ENCODE measurements around the gene PHACTR3. TPM values are rescaled to one million over a fixed set of nuclear protein-coding genes. Genes with fewer than 3 reads are reported as not detected.

The PHACTR3 gene
- total RNA-seq, 2 experiments from 2014 or later = not detected

GRCh38 chr20:59782986-59783640 is 178.8 kb downstream of the PHACTR3 start:
- ChIA-PET CTCF (interaction anchor here (0.8 kb wide), 1 partner anchor 51 kb away, joined by 3 read pairs; no protein-coding TSS in a partner anchor), POLR2A (no interaction called here)

DNA sequence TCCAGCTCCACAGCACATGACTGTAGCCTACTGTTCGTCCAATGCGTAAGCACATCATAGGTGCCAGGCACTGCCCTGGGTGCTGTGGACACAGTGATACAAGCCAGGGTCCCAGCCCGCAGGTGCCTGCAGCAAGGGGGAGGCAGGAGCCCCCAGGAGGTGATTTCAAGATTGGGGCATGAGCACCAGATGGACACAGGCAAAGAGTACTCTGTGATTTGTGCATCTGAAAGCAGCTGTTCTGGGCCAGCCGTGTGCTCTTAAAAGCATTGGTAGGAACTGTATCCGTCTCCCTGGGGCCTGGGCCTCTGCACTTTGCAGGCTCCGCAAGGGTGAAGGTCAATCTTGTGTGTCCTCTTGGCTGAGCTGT is 179.3 kb downstream of the PHACTR3 start:
- POLR2A ChIA-PET = no interaction called here
- CTCF ChIA-PET = interaction anchor here (0.8 kb wide), 1 partner anchor 51 kb away, joined by 3 read pairs; no protein-coding TSS in a partner anchor

- CTCF ChIA-PET = no interaction called here
- POLR2A ChIA-PET = no interaction called here
Observed at GRCh38 chr20:59784365-59784764, 180.0 kb downstream of the PHACTR3 start.

GRCh38 chr20:59784791-59785668 is 180.7 kb downstream of the PHACTR3 start:
- ChIA-PET POLR2A (no interaction called here), CTCF (no interaction called here)

- ChIA-PET POLR2A (no interaction called here), CTCF (no interaction called here)
Observed at GRCh38 chr20:59785669-59785959, 181.3 kb downstream of the PHACTR3 start.

DNA sequence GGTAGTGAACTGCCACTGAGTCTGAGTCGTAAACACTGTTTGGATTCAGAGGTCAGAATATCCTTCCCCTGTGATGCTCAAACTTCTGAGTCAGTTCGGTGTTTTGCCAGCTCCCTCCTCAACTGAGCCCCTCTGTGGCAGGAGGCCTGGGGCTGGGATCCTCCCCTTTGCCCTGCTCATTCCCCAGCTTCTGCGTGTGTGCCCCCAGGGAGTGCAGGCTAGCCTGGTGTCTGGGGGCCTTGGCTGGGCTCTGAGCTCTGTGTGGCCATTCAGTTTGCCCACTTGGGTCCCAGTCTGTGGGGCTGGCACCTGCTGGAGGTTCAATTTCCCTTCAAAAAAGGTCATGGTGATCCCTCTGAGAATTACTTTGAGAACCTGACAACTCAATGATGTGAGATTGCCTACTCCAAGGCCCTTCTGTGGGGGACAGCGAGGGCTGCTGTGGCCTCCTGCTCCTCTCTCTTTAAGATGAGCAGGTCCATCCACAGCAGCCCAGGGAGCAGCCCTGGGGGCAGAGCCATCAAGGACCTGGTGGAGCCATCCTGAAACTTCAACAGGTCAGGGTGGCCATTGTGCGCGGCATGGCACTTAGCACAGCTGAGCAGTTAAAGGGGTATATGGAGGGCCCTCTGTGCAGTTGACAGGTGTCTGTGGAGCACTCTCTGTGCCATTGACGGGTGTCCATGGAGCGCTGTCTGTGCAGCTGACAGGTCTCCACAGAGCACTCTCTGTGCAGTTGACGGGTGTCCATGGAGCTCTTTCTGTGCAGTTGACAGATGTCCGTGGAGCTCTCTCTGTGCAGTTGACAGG is 181.9 kb downstream of the PHACTR3 start:
- POLR2A ChIA-PET = no interaction called here

DNA sequence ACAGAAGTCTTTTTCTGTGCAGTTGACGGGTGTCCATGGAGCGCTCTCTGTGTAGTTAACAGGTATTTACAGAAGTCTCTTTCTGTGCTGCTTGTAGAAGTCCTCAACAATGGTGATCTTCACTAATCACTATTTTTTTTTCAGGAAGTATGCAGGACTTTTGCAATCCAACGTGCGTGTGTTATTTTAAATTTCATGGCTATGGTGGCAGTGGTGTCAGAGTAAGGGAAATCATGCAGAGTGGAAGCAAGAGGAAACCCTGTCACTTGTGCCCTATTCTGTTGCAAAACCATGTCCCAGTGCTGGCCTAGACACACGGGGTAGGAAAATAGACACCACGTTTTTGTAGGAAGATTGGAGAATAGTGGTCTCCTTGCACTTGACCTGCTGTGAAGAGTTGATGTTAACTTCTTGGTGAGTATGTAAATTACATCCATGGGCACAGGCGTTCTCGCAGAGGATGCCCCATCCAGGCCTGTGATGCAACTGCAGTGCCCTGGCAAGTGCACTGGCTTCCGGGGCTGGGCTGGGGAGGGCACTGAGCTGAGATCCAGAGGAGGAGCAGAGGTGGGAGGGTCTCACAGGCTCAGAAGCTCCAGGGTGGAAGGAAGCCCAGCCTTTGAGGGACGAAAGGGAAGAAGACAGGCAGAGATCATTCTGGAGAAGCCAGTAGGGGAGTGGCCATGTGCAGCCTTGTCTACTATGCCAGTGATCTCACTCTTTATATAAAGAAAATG is 182.6 kb downstream of the PHACTR3 start:
- ChIA-PET POLR2A (no interaction called here), CTCF (no interaction called here)

More for the DNA sequence above, 181.9 kb downstream of the PHACTR3 start:
- CTCF ChIA-PET = no interaction called here

GRCh38 chr20:59787538-59787890 is 183.2 kb downstream of the PHACTR3 start:
- CTCF ChIA-PET = no interaction called here
- POLR2A ChIA-PET = no interaction called here

GRCh38 chr20:59788196-59788735 is 183.9 kb downstream of the PHACTR3 start:
- ChIA-PET POLR2A (no interaction called here), CTCF (no interaction called here)

DNA sequence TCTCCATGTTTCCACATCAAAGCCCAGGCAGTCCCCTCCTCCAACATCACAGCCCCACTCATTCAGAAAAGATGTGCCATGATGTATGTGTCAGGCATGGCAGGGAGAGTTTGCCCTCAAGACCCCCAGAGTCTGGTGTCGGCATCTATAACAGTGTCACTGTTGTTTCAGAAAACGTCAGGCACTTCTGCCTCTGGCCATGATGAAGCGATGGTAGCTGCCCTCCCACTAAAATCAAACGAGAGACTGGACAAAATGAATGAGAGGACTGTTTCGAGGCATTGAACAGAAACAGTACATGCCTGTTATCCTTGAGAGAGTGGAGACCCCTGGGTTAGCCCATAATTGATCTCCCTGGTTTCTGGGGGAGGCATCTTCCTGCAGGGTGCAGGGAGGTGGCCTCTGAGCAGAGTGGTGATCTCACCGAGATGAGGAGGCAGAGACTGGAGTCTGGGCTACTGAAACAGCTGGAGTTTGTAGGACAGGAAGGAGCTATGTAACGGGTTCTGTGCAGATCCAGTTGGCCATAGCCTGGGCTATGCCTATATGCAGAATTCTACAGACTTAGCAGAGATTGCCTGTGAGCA is 184.6 kb downstream of the PHACTR3 start:
- POLR2A ChIA-PET = no interaction called here
- CTCF ChIA-PET = no interaction called here

GRCh38 chr20:59789686-59790085 is 185.3 kb downstream of the PHACTR3 start:
- ChIA-PET POLR2A (no interaction called here), CTCF (no interaction called here)

GRCh38 chr20:59790346-59790745 is 186.0 kb downstream of the PHACTR3 start:
- ChIA-PET CTCF (no interaction called here), POLR2A (no interaction called here)

- ChIA-PET CTCF (no interaction called here), POLR2A (no interaction called here)
Observed at GRCh38 chr20:59792300-59792699, 188.0 kb downstream of the PHACTR3 start.

DNA sequence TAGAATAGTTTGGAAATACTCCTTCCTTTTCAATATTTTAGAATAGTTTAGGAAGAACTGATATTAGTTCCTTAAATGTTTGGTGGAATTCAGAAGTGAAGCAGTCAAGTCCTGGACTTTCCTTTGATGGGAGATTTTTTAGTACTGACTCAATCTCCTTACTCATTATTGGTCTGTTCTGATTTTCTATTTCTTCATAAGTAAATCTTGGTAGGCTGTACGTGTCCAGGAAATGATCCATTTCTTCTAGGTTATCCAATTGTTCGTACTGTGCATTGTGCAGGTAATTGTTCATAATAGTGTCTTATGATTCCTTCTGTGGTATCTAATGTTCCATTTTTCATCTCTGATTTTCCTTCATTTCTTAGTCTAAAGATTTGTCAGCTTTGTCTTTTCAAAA is 190.2 kb downstream of the PHACTR3 start:
- POLR2A ChIA-PET = no interaction called here
- CTCF ChIA-PET = no interaction called here

GRCh38 chr20:59800309-59800708 is 196.0 kb downstream of the PHACTR3 start:
- ChIA-PET POLR2A (no interaction called here), CTCF (no interaction called here)

GRCh38 chr20:59802018-59802417 is 197.7 kb downstream of the PHACTR3 start:
- ChIA-PET POLR2A (no interaction called here), CTCF (no interaction called here)

GRCh38 chr20:59802471-59803221 is 198.3 kb downstream of the PHACTR3 start:
- ChIA-PET CTCF (no interaction called here), POLR2A (no interaction called here)

- POLR2A ChIA-PET = no interaction called here
- CTCF ChIA-PET = no interaction called here
Observed at GRCh38 chr20:59804347-59804746, 200.0 kb downstream of the PHACTR3 start.
